GM19324 (cell line): Measurements from ENCODE around the gene SIPA1L2.

ENCODE experiments used
- ATAC-seq: cut with Tn5 transposase; IDR thresholded peaks from one replicate; pipeline ENCODE4 v1.9.1; 2021; ENCODE audit warnings: mild to moderate bottlenecking, moderate library complexity; ENCODE audit not compliant: unreplicated experiment, low FRiP score

SIPA1L2 gene, protein sequence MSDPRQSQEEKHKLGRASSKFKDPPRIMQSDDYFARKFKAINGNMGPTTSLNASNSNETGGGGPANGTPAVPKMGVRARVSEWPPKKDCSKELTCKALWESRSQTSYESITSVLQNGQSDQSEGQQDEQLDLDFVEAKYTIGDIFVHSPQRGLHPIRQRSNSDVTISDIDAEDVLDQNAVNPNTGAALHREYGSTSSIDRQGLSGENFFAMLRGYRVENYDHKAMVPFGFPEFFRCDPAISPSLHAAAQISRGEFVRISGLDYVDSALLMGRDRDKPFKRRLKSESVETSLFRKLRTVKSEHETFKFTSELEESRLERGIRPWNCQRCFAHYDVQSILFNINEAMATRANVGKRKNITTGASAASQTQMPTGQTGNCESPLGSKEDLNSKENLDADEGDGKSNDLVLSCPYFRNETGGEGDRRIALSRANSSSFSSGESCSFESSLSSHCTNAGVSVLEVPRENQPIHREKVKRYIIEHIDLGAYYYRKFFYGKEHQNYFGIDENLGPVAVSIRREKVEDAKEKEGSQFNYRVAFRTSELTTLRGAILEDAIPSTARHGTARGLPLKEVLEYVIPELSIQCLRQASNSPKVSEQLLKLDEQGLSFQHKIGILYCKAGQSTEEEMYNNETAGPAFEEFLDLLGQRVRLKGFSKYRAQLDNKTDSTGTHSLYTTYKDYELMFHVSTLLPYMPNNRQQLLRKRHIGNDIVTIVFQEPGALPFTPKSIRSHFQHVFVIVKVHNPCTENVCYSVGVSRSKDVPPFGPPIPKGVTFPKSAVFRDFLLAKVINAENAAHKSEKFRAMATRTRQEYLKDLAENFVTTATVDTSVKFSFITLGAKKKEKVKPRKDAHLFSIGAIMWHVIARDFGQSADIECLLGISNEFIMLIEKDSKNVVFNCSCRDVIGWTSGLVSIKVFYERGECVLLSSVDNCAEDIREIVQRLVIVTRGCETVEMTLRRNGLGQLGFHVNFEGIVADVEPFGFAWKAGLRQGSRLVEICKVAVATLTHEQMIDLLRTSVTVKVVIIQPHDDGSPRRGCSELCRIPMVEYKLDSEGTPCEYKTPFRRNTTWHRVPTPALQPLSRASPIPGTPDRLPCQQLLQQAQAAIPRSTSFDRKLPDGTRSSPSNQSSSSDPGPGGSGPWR (N-terminal part only)

DNA sequence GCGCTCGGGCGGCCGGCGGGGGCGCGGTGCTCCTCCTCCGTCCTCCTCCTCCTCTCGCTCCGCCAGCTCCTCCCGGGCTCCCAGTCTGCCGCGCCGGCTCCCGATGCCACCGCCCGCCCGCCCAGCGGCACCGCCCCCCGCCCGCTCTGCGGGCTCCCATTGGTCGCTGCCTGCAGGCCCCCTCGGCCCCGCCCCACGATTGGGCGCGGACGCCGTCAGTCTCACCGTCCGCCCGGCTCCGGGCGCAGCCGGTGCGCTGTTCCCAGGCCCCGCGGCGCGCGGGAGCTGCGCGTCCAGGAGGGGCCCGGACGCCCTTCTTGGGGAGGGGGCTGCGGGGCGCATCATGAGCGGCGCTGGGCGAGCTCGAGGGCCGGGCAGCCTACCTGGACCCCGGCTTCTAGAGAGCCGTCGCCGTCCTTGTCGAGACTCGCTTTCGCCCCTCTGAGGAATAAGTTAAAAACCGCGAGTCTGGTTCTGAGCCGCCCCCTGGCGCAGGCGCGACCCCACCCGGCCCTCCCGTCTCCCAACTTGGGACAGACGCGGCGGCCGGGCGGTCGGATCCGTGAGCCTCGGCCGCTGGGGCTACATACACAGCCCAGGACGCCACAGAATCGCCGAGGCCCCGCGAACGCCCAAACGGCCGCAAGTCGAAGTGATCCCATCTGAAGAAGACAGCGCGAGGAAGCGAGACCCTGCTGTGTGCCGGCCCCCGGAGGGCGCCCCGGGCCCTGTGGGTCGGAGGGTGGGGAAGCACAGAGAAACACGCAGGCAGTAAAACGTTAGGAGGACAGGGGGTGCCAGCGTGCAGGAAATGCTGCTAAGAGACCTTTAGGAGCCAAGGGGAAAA, at the start of gene SIPA1L2:
SIPA1L2 (minus strand) TSS at position 87 of the 847 bp plus-strand sequence. CDS start 114,794 bp downstream, outside the sequence.
- peak; percentile 100 for ATAC-seq

DNA sequence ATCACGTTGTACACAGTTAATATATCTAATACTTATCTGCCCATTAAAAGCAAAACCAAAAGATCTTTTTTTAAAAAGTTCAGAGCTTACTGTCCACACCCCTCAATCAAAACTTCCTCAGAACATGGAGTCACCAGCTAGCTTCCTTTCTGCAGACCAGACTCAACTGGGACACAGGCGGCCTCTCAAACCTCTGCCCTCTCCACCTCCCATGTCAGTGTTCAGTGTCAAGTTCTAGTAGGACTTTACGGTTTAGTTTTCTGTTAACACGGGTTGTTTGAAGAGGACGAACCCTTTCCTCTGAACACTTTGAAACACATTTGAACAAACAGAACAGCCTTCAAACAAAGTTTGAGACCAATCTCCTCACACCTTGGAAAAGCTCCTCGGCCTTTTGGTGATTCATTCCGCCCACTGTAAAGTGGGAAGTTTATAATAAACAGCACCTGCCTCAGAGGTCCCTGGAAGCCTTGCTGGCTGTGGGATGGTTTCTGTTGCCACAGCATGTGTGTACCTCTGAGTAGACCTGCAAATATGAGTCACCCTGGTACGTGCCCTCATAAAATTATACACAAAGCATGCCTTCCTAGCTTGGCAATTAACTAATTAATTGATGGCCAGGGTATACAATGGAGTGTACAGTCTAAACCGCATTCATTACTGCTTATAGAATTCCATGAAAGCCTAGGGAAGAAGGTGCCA, 48.4 kb upstream of the SIPA1L2 start:
- ATAC-seq, result no peak

DNA sequence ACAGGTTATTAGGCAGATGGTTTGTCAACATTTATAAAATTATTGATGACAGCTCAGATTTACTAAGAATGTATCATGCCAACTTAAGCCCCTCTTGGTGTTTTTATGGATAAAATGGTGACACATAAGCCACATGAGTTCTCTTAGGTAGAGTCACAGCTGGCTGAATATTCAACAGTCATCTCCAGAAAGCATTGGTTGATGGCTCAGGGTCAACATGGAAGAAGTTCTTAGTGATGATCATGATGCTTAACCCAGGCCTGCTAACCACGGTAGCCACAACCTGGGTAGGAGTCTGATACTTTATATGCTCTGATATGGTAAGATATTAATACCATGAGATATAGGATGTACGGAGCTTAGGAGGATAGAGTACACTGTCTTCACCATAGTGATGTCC, 46.4 kb upstream of the SIPA1L2 start:
- ATAC-seq, result no peak

DNA sequence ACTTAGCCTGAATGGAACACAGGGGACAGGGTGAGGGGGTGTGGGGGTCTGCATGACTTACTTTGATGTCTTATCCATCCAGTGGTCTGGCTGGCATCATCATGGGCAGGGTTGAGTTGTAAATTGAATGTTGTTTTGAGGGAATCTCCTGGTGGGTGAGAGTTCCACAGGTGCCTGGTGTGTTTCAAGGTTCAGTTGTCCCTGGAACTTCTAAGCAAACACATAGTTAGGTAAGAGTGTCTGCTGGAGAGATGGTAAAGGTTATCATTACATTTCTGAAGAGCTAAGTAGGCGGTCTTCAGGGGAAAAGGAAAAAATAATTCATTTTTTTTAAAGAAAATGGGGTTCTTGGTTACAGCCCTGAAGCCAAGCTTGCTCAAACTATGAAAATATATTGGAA, 46.0 kb upstream of the SIPA1L2 start:
- ATAC-seq, result no peak

DNA sequence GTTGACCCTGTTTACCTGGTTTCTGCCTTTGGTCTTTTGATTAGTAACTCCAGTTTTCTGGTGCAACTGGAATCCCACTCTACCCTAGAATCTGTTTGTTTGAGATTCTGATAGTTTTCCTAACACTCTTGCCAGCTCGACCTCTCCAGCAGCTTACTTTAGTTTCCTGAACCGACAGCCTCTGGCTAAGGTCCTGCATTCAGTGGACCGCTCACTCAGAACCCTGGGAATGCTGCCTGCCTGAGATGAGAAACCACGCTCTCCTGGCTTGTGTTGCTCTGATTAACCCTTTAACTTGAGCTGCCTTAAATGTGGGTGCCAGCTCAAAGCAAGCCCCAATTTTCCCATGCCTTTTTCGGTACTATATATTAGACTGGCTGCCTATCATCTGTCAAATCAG, 45.3 kb upstream of the SIPA1L2 start:
- ATAC-seq, result no peak

DNA sequence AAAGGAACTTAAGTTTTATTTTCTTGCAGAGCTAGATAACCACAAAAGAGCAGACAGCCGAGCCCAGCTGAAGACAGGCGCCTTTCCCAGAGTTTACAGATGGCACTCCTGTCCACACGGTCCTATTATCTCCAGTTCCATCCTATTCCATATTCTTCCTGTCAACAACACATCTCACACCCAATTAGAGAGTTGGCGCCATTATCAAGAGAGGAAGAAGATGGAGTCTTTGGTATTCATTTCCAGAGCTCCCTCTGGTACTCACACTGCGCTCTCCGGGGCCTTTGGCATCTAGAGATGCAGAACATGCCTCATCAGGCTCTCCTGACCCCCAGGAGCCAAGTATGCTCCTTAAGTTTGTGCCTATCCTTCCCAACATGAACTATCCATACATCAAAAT, 43.3 kb upstream of the SIPA1L2 start:
- no peak for ATAC-seq

DNA sequence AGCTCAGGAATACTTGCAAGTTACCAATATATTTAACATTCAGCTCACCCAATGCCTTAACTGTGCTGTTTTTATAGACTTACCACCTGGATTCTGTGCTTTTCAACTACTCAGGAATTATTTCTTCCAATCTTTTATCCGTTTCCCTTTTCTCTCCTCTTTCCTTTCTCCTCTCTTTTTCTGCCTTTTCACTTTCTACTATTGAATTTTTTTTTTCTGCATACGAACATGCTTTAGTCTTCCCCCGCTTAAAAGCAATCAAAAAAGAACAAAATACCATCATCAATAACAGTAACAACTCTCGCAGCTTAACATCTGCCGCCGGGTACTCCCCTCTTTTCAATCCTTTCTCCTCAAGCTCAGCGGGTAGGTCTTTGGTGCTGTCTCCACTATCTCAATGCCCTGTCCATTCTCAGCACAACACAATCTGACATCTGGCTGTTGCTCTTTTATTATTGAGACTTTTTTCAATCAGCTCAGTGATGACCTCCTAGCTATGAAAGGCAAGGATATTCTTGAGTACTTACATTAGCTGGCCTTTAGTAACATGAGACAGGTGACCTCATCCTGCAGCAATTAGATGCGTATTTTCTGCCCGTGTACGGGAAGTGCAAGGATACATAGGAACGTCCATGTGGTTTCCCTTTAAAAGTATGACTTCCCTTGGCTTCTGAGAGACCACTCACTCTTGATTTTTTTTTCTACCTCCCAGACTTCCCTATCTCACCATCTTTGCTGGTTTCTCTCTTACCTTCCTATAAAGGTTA, 40.2 kb upstream of the SIPA1L2 start:
- no peak for ATAC-seq

DNA sequence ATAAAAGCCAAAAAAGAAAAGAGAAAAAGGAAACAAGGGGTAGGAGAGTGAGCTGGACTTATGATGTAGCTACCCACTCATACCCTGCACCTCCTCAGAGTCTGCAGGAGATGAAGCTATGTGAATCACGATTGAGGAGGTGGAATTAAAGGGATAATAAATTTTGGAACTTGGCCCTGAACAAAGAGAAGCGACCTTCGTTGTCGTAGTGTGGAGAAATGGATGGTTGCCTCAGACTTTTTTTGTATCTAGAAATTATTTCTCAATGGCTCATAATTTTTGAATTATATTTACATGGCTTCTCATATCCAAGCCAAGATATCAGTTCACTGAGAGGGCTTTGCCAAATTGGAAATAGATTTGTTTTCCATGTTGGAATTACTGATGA, 37.8 kb upstream of the SIPA1L2 start:
- ATAC-seq, result no peak

DNA sequence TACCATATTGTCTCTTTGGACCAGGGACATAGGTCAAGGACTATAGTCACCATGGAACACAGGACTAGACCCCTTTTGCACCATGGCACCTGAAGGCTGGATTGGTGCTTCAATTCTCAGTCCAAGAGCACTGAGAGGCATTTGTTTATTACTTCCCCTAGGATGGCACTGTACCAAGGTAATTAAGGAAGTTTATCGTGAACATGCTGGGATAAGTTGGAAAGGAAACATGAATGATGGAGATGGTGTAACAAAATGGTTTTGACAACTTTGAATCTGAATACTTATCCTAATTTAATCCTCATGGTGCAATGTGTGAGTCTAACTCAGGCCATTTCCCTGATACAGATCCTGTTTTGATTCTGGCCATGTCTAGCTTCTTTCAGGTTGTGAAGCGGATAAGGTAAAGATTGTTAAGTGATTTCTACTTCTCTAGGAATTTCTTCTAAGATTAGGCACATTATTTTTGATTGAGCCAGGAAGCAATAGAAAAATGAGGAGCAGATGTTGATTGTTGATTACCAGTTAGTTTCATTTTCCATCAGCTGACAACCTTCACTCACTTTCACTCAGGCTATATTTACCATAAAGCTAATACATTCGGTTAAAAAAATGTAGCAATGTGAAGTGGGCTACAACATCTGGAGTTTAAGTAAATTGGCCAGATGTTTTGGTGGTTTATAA, 37.3 kb upstream of the SIPA1L2 start:
- ATAC-seq, result no peak

DNA sequence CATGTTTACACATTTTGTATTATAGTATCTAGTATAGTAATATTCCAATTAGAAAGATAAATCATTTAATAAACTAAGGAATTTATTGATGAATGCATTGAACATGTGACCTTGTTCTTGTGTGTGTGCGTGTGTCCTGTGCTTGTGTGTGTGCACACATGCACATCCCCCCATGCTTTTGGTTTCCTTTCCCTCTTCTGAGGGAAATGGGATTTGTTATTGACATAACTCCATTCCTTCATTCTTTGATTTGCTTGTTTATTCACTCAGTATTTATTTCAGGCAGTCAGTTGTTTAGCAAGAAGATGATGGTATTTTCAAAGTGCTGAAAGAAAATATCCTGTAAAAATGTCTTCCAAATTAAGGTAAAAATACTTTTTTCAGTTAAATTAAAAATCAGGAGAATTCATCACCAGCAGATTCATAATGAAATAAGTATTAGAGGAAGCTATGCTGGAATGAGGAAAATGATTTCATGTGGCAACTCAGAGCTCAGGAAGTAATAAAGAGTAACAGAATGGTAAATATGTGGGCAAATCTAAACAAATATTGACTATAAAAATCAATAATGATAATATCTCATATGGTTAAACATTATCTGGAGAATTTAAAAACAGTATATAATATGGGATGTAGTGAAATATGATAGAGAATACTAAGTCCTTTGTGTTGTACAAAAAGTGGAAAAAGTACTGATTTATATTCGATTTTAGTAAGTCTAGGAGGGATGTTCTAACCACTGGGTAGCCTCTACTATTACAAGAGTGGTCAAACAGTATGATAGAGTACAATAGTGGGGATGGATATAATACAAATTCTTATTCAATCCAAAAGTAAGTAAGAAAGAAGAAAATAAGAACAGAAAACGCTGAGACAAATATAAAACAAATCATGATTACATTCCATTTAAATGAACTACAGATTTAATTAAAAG, 35.2 kb upstream of the SIPA1L2 start:
- no peak for ATAC-seq

DNA sequence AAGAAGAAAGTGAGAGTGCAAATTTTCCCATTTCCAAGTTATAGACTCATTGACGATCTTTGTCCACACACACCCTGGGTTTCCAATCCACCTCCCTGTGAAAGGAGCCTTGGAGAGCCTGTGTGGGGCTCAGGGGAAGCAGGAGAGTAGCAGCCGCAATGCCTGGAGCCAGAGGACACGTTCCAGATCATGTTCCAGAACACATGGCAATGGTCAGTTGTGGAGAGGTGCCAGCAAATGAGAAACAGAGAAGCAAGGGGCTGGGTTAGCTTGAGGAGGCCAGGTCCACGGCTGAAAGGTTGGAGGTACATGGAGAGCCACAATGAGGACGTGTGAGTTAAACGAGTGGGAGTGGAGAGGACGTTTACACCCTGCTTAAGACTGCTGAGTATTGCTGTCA, 33.0 kb upstream of the SIPA1L2 start:
- no peak for ATAC-seq

DNA sequence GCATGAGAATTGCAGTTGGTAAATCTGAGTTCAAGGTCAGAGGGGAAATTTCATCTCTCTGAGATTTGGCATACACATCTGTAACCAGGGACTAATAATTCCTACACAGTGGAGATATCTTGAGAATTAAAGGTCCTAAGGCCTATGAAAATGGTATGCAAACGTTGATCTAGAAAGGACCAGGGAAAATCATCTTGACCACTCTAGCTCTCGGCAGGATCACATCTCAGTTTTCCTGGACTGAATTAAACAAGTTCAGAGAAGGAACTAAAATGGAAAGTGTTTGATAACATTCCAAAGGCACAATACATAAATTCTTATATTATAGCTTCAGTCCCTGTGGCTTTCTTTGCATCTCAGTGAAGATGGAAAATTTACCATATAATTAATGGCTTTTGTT, 28.5 kb upstream of the SIPA1L2 start:
- ATAC-seq, result no peak

DNA sequence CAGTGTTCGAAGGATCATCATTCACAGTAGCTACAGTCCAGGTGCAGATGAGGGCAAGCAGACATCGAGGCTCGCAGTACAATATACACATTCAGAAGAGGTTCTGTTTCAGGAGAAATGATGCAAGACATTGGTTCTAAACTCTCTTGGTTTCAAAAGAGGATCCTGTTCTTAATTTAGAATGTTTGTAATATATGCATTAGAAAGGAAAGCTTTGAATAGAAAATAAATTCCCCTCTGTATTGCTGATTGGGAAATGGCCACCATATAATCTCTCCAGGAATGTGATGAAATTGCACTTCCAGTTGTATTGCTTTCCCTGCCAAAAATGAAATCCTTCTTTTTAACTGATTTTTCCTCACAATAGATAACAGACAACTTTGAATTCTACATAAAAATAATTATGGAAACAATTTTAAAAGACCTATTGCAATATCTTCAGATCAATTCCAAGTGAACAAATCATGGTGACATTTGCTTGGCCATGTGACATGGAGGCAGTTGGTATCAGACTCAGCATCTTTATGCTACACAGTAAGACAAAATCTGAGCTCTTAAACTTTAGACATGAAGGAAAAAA, 27.6 kb upstream of the SIPA1L2 start:
- no peak for ATAC-seq

DNA sequence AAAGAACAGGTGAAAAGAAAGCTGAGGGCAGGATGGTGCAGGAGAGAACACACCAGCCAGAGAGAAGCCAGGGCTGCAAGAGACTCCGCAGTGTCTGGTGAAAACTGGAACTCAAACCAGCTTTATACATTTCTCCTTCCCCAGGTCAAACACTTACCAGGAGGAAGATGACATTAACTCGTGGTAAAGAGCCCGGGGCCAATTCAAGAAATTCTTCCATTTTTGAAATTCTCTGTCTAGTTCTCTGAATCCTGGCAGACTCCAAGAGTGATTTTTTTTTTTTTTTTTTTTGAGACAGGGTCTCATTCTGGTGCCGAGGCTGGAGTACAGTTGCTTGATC, 25.8 kb upstream of the SIPA1L2 start:
- ATAC-seq, result no peak

DNA sequence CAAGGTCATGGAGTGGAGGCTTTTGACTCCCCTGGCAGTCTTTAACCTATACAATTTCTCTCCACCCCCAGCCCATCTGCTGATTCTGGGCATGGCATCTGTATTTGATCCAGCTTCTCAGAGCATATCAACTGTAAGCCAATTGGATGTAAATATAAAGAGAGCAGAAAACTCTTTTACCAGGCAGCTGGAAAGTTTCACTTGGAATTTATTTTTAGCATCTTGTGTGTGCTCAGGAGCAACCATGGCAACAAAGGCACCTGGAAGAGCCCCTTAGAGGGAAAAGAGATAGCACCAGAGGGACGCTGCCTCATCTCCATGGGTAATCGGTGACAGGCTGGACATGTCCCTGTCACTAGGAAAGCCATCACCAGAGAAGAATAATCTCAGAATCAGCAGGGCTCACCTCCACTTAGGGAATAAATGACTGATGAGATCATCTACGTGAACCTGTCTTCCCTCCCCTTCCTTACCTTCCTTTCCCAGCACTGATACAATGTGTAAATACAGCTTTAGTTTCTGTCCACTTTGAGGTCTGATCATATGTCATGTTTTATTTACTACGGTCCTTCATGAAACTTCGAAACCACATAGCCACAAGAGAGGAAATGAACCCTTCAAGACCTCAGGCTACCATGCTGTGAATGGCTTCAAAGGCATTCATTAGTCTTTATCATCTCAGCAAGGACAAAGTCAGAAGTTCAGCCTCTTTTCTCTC, 25.3 kb upstream of the SIPA1L2 start:
- ATAC-seq, result no peak

DNA sequence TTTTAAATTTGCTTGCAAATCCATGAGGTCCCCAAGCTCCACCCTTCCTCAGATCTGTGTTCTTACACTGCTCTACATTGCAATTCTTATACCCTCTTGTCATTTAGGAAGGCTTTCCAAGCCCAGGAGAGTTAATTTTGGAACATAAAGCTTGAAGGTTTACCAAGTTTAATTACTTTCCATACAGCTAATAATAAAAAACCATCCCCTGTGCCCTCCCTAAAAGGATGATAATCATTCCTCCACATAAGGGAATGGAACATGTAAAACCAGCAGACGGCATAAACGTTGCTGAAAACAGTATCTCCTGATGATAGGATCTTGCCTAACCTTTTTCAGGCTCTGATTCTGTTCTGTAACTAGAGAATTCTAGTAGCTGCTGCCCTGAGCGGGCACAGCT, 23.9 kb upstream of the SIPA1L2 start:
- ATAC-seq, result no peak
